ENCODE results near the gene SURF2. TPM values are rescaled to one million over a fixed set of nuclear protein-coding genes. Genes with fewer than 3 reads are reported as not detected.

Gene SURF2
- total and polyA plus RNA-seq, 11 donors = 10.0 to 41.1 (median 14.0) TPM

DNA sequence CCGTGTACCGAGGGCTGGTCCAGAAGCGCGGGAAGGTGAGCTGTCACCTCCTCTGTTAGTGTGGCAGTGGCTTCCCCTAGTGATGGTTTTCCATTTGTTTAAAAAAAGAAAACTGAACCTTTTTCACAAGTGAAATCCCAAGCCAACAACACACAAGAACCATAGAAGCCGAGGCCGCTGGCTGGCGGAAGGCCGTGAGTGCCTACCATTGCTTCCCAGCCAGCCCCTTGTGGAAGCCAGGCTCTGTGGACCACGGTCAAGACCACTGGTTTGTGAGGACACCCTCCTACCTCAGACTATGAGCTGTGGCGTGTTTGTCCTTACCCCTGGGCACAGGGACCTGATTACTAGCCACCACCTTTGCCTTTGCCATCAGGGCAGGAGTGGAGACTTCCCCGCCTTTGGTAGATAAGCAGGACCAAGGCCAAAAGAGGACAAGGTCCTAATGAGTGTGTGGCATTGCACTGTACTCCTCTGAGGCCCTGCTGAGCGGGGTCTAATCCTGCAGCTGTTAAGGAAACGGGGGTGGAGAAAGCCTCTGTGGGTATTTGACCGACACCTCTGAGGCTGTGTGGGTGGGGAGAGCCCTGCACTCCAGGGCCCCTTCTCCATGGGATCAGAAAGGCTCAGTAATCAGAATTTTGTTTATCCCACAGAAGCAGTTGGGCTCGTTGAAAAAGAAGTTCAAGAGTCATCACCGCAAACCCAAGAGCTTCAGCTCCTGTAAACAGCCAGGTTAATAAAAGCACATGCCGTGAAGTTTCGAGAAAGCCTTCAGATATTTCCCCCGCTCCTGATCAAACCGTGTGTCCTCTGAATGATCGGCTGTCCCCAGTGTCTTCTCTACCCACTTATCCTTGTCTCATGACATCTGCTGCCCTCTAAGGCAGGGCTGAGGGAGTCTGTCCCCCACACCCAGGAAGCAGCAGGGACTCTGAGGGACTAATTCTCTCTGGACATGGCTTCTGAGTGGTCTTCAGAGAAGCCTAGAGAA, 4.3 kb downstream of the SURF2 start:
- no peak for TF ChIP-seq POLR2A (IDR thresholded peaks at IDR 0.05)
- peaks cover 3 to 40% (median 15%) of the 10 kb centered on the region in 12 donors for H3K4me1 ChIP-seq
- H3K27me3 ChIP-seq = no peaks in the 10 kb centered on the region
- no peak overlapping the region for H3K4me3 ChIP-seq
- no peak overlapping the region for H3K27ac ChIP-seq
- ATAC-seq (no peak), DNase-seq (no peak)
- 79 to 83% (median 81%) methylated on average over 20 to 21 of the region's 21 CpGs for WGBS, 4 donors
- intact Hi-C loops (cut with DNase I) = no loop called here
- H3K9me3 ChIP-seq = no peaks in the 10 kb centered on the region
- peaks cover 0 to 60% (median 58%) of the 10 kb centered on the region in 9 donors for H3K36me3 ChIP-seq

DNA sequence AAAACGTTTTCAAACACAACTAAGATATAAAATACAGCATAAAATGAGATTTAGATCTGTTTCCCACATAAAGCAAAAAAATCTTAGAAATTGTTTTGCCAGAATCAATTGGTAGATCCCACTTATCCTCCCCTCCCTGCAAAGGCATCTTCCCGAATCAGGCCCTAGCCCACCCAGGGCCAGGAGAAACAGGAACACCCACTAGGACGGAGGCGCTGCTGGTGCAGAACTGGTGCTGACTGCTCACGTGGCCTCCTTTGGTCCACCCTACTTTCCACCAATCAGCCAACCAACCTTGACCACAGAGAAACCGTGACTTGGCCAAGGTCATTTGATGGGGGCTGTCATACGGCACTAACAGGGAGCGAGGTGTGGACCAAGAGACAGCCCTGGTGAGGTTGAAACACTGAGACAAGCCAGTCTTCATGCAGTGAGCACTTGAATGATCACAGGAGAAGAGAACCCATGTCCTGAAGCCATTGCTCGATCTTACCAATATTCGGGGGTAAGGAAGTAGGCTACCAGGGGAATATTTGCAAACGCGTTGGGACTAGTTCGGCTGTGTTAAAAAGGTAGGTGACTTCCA, 5.2 kb downstream of the SURF2 start:
- no peak overlapping the region for H3K4me3 ChIP-seq
- H3K36me3 ChIP-seq = peaks cover 0 to 69% (median 67%) of the 10 kb centered on the region in 9 donors
- intact Hi-C loops (cut with DNase I) = no loop called here
- no peaks in the 10 kb centered on the region for H3K27me3 ChIP-seq
- H3K4me1 ChIP-seq = peaks cover 3 to 35% (median 13%) of the 10 kb centered on the region in 12 donors
- TF ChIP-seq POLR2A (IDR thresholded peaks at IDR 0.05) (no peak), CTCF (IDR thresholded peaks at IDR 0.05) (no peak)
- DNase-seq (no peak), ATAC-seq (no peak)
- H3K9me3 ChIP-seq = no peaks in the 10 kb centered on the region
- no peak overlapping the region for H3K27ac ChIP-seq
- WGBS, 4 donors = 81 to 83% (median 82%) methylated on average over 13 of the region's 13 CpGs

GRCh38 chr9:133362359-133363044, 6.2 kb downstream of the SURF2 start:
- Histone ChIP-seq H3K9me3 (no peaks in the 10 kb centered on the region), H3K36me3 (peaks cover 0 to 78% (median 75%) of the 10 kb centered on the region in 9 donors), H3K4me3 (no peak overlapping the region), H3K4me1 (peaks cover 0 to 35% (median 7%) of the 10 kb centered on the region in 12 donors), H3K27me3 (no peaks in the 10 kb centered on the region), H3K27ac (no peak overlapping the region)
- no peak for ATAC-seq
- no peak for DNase-seq
- no peak for TF ChIP-seq CTCF (IDR thresholded peaks at IDR 0.05)
- TF ChIP-seq POLR2A (IDR thresholded peaks at IDR 0.05) = no peak
- intact Hi-C loops (cut with DNase I) = no loop called here
- WGBS, 4 donors = 87 to 93% (median 90%) methylated on average over 14 to 15 of the region's 15 CpGs

DNA sequence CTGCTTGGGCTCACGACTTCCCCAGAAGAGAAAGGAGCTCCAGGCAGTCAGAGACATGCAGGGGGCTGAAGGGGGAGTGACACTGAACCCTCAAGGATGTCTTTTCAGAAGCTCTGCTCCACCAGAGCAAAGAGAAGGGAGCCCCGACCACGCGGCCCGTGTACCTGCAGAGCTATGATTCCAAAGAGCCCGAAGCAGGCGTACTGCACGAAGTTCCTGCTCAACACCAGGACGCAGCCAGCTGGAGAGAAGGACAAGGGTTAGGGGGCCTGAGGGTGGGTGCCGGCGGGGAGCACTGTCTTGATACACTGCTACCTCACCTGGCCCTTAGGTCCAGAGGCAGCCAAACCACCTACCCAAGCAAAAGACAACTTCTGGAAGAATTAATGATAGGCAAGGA, 10.1 kb downstream of the SURF2 start:
- Histone ChIP-seq H3K27me3 (no peaks in the 10 kb centered on the region), H3K4me1 (peaks cover under 1 to 47% (median 38%) of the 10 kb centered on the region in 12 donors), H3K27ac (no peak overlapping the region), H3K36me3 (peaks cover 0 to 97% (median 68%) of the 10 kb centered on the region in 9 donors), H3K4me3 (no peak overlapping the region), H3K9me3 (no peaks in the 10 kb centered on the region)
- whole genome bisulfite sequencing, 4 donors = 77 to 93% (median 93%) methylated on average over 3 to 11 of the region's 11 CpGs
- ATAC-seq (no peak), DNase-seq (no peak)
- intact Hi-C loops (cut with DNase I) = no loop called here
- TF ChIP-seq CTCF (IDR thresholded peaks at IDR 0.05) = no peak
- TF ChIP-seq POLR2A (IDR thresholded peaks at IDR 0.05) = no peak

All from heart left ventricle (tissue), 16 donors.